ENCODE measurements around the gene DMD. TPM values are rescaled to one million over a fixed set of nuclear protein-coding genes. Genes with fewer than 3 reads are reported as not detected.

Gene DMD
- polyA plus RNA-seq, 1 donor from 2014 or later: 21.6 TPM

DNA sequence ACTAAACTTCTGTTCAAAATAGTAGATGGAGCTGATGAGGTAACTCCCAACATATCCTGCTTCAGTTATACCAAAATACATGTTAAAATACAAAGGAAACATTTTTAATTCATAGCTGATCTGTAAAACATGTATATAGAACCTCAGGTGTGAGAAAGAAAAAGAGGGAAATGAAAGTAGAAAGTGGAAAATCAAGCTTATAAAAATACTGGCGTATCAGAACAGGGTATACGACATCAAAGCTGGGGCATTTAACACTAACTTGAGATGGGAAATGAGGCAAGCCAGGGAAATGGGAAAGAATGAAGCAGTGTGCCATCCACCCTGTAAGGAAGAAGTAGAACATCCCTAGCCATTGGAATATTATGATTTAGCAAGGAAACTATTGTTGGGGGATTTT, 767.5 kb downstream of the DMD start:
- Histone ChIP-seq H3K27ac (ENCODE audit: low read length) (no peak overlapping the region), H3K36me3 (ENCODE audit: insufficient read depth, low read length) (no peaks in the 10 kb centered on the region), H3K9me3 (ENCODE audit: low read length) (no peaks in the 10 kb centered on the region), H3F3A (ENCODE audit: insufficient read depth, low read length, poor library complexity, severe bottlenecking) (no peaks in the 10 kb centered on the region), H3K9ac (ENCODE audit: low read length) (no peak overlapping the region), H4K20me1 (ENCODE audit: insufficient read depth) (no peaks in the 10 kb centered on the region), H3K4me2 (ENCODE audit: low read length) (no peak overlapping the region), H2AFZ (ENCODE audit: low read depth, low read length) (no peak overlapping the region), H3K79me2 (replicated peaks; ENCODE audit: insufficient read depth, low read length) (no peaks in the 10 kb centered on the region), H3K9me2 (ENCODE audit: insufficient read depth, low read length) (no peaks in the 10 kb centered on the region), H3K27me3 (ENCODE audit: insufficient read depth, low read depth, low read length) (no peaks in the 10 kb centered on the region), H3K4me3 (ENCODE audit: low read length) (no peak overlapping the region)
- no peak for TF ChIP-seq EZH2 (IDR thresholded peaks at IDR 0.05; ENCODE audit: borderline replicate concordance, insufficient read depth, low read length, poor library complexity, severe bottlenecking)
- TF ChIP-seq POLR2AphosphoS5 (IDR thresholded peaks at IDR 0.05): no peak
- TF ChIP-seq, protein P1, sequence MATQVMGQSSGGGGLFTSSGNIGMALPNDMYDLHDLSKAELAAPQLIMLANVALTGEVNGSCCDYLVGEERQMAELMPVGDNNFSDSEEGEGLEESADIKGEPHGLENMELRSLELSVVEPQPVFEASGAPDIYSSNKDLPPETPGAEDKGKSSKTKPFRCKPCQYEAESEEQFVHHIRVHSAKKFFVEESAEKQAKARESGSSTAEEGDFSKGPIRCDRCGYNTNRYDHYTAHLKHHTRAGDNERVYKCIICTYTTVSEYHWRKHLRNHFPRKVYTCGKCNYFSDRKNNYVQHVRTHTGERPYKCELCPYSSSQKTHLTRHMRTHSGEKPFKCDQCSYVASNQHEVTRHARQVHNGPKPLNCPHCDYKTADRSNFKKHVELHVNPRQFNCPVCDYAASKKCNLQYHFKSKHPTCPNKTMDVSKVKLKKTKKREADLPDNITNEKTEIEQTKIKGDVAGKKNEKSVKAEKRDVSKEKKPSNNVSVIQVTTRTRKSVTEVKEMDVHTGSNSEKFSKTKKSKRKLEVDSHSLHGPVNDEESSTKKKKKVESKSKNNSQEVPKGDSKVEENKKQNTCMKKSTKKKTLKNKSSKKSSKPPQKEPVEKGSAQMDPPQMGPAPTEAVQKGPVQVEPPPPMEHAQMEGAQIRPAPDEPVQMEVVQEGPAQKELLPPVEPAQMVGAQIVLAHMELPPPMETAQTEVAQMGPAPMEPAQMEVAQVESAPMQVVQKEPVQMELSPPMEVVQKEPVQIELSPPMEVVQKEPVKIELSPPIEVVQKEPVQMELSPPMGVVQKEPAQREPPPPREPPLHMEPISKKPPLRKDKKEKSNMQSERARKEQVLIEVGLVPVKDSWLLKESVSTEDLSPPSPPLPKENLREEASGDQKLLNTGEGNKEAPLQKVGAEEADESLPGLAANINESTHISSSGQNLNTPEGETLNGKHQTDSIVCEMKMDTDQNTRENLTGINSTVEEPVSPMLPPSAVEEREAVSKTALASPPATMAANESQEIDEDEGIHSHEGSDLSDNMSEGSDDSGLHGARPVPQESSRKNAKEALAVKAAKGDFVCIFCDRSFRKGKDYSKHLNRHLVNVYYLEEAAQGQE (IDR thresholded peaks at IDR 0.05; ENCODE audit: borderline replicate concordance): no peak
- TF ChIP-seq EP300 (conservative IDR thresholded peaks at IDR 0.05; ENCODE audit: poor library complexity, severe bottlenecking): no peak
- no peak for TF ChIP-seq MXI1 (conservative IDR thresholded peaks at IDR 0.05; ENCODE audit: poor library complexity, severe bottlenecking)
- no peak for TF ChIP-seq TAF1 (IDR thresholded peaks at IDR 0.05; ENCODE audit: low read depth)
- no peak for TF ChIP-seq SMC3 (conservative IDR thresholded peaks at IDR 0.05; ENCODE audit: poor library complexity)
- TF ChIP-seq, protein P2, sequence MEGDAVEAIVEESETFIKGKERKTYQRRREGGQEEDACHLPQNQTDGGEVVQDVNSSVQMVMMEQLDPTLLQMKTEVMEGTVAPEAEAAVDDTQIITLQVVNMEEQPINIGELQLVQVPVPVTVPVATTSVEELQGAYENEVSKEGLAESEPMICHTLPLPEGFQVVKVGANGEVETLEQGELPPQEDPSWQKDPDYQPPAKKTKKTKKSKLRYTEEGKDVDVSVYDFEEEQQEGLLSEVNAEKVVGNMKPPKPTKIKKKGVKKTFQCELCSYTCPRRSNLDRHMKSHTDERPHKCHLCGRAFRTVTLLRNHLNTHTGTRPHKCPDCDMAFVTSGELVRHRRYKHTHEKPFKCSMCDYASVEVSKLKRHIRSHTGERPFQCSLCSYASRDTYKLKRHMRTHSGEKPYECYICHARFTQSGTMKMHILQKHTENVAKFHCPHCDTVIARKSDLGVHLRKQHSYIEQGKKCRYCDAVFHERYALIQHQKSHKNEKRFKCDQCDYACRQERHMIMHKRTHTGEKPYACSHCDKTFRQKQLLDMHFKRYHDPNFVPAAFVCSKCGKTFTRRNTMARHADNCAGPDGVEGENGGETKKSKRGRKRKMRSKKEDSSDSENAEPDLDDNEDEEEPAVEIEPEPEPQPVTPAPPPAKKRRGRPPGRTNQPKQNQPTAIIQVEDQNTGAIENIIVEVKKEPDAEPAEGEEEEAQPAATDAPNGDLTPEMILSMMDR (IDR thresholded peaks at IDR 0.05; ENCODE audit: poor library complexity, severe bottlenecking): no peak
- TF ChIP-seq RAD21 (conservative IDR thresholded peaks at IDR 0.05): no peak

DNA sequence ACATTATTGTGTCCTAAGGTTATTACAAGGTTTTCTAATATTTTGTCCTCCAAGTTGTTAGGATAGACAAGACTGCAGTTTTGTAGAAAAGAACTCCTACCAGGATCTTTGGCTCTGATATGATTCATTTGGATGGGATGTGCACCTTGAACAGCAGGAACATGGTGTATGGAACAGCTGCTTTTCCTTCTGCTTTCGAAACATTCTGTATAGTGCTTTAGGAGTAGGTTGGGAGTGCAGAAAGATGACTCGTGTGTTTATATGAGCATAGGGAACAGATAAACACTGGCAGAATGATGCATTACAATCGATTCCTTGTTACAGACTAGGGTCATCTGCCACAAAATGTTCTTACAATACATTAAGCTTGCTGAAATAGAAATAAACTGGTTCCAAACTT, 790.1 kb downstream of the DMD start:
- Histone ChIP-seq H3K9ac (ENCODE audit: low read length) (no peak overlapping the region), H3K36me3 (ENCODE audit: insufficient read depth, low read length) (no peaks in the 10 kb centered on the region), H2AFZ (ENCODE audit: low read depth, low read length) (no peak overlapping the region), H3F3A (ENCODE audit: insufficient read depth, low read length, poor library complexity, severe bottlenecking) (no peaks in the 10 kb centered on the region), H3K4me2 (ENCODE audit: low read length) (no peak overlapping the region), H3K9me3 (ENCODE audit: low read length) (no peaks in the 10 kb centered on the region), H3K9me2 (ENCODE audit: insufficient read depth, low read length) (no peaks in the 10 kb centered on the region), H3K27ac (ENCODE audit: low read length) (no peak overlapping the region), H3K4me3 (ENCODE audit: low read length) (no peak overlapping the region), H3K79me2 (replicated peaks; ENCODE audit: insufficient read depth, low read length) (no peaks in the 10 kb centered on the region), H4K20me1 (ENCODE audit: insufficient read depth) (no peaks in the 10 kb centered on the region), H3K27me3 (ENCODE audit: insufficient read depth, low read depth, low read length) (no peaks in the 10 kb centered on the region)
- TF ChIP-seq, protein P1 (IDR thresholded peaks at IDR 0.05; ENCODE audit: borderline replicate concordance): no peak
- TF ChIP-seq POLR2AphosphoS5 (IDR thresholded peaks at IDR 0.05) (no peak), MXI1 (conservative IDR thresholded peaks at IDR 0.05; ENCODE audit: poor library complexity, severe bottlenecking) (no peak), EP300 (conservative IDR thresholded peaks at IDR 0.05; ENCODE audit: poor library complexity, severe bottlenecking) (no peak), RAD21 (conservative IDR thresholded peaks at IDR 0.05) (no peak), SMC3 (conservative IDR thresholded peaks at IDR 0.05; ENCODE audit: poor library complexity) (no peak), TAF1 (IDR thresholded peaks at IDR 0.05; ENCODE audit: low read depth) (no peak), EZH2 (IDR thresholded peaks at IDR 0.05; ENCODE audit: borderline replicate concordance, insufficient read depth, low read length, poor library complexity, severe bottlenecking) (no peak)
- TF ChIP-seq, protein P2 (IDR thresholded peaks at IDR 0.05; ENCODE audit: poor library complexity, severe bottlenecking): no peak
